Activated CD8-positive, alpha-beta memory T cell treated with anti-CD3 and anti-CD28 coated beads, Interleukin-2, amount 50 U/mL, for 4 hours (primary cell): ENCODE results near the gene DLG4.

Experiments used
- DNase-seq: peaks from one replicate; pipeline ENCODE4 v3.0.0-alpha.2; 2020

DLG4 gene

DNA sequence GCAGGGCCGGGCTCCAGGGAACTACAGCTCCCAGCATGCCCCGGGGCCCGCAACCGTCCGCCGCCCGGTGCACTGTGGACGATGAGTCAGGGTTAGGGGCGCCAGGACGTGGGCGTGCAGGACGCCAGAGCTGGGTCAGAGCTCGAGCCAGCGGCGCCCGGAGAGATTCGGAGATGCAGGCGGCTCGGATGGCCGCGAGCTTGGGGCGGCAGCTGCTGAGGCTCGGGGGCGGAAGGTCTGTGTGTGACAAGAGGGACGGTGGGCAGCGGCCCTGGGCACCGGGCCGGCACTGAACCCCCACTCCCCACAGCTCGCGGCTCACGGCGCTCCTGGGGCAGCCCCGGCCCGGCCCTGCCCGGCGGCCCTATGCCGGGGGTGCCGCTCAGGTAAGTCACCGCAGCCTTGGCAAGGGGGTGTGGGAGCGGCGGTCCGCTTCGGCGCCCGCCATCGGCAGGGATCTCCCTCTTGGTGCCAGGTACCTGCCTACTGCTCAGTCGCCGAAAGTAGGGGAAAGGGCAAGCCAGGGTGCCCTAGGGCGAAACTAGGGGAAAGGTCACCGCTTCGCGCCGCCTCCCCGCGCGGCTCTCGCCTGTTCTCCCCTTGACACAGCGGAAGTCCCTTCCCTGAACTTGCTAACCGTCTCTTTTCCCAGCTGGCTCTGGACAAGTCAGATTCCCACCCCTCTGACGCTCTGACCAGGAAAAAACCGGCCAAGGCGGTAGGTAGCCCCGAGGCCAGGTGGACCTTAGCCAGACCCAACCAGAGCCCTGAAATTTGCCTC is at the start of gene DLG4, which contains the start of gene ACADVL:
TSS of gene DLG4 (minus strand) at position 25 of the 781 bp plus-strand sequence.
TSS of gene ACADVL (plus strand) at position 127 of the 781 bp plus-strand sequence. CDS start at position 174, 47 bp downstream.
- peak; percentile 84 for DNase-seq

DNA sequence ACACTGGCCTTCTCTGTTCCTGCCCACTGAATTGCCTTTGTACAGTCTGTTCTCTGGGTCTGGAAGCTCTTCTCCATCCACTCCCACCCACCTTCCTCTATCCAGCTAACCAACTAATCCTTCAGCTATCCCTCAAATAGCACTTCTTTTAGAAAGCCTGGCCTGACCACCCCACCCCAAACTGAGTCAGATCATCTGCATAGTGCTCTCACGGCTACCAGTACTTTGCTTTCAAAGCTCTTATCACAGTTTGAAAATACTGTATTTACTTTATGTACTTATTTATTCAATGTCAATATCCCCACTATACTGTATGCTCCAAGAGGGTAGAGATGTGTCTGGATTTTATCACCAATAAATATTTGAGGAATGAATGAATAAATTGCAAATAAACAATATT is 47.1 kb upstream of the DLG4 start:
- DNase-seq, result no peak

DNA sequence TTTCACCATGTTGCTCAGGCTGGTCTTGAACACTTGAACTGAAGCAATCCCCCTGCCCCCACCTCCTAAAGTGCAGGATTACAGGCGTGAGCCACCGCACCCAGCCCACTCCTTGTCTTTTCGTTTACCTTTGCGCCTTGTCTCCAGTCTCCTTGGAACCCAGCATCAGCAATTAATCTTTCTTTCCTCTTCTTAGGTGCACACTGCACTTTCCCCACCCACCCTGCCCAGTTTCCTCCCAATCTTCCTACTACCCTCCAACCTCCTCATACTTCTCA is 44.1 kb upstream of the DLG4 start:
- DNase-seq, result no peak

DNA sequence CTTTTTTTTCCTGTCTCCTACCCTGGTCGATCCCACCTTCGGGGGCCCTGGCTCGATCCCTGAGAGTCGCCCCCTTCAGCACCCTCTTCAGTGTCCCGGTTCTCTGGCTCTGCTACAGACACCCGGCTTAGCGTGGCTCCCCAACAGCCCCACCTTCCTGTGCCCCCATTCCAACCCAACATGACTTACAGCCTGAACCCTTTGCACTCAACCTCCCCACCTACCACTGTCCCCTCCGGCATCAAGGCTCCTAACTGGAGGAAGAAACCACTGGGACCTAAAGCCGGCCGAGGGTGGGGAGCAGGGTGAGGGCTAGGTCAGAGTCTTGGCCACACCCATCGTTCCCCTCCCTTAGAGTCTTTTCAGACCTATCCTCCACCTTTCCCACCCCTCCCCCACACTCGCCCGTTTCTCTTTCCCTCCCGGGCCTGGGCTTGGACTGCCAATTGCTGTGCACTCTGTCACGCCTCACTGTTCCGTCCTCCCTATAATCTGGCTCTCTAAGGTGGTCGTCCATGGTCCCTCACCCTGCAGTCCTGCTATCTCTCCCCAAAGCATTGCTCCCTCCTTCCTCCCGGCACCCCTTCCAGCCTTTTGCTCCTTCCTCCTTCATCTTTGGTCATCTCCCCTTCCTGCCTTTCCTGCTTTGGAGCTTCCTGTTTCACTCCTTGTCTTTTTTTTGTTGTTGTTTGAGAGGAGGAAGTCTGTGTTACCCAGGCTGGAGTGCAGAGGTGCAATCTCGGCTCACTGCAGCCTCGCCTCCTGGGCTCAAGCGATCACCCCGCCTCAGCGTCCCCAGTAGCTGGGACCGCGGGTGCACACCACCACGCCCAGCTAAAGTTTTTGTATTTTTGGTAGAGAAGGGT is 43.5 kb upstream of the DLG4 start:
- DNase-seq, result no peak

DNA sequence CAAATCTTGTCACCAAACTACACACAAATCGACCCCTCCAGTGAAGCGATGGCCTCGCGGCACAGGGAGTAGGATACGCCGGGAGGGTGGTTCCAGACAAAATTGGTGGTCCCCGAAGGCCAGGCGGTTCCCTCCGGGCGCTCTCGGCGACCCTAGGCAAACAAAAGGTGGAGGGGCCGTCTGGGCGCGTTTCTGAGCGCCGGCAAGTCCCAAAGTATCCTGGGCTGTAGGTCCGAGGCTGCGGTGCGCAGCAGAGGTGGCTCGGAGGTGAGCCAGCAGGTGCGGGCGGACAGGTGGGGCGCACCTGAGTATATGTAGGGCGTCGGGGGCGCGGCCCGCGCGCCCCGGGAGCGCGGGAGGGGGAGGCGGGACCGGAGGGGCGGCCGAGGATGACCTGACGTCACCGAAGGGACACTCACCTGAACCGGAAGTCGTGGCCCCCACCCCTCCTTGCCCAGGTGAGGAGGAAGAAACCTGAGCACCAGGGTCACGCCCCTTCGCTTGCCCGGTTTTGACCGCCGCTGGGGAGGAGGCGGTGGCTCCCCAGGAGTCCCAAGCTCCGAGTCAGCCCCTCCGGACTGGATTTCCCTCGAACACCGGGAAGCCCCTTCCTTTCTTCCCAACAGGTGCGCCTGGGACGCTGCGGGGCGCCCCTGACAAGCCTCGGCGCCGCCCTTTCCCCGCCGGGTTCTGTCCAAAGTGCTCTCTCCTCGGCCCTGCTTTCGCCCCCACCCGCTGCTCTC is 42.7 kb upstream of the DLG4 start, which contains the start of gene CLDN7:
TSS of gene CLDN7 (minus strand) at position 287 of the 743 bp plus-strand sequence. CDS start 435 bp downstream, outside the sequence.
- DNase-seq, result no peak

DNA sequence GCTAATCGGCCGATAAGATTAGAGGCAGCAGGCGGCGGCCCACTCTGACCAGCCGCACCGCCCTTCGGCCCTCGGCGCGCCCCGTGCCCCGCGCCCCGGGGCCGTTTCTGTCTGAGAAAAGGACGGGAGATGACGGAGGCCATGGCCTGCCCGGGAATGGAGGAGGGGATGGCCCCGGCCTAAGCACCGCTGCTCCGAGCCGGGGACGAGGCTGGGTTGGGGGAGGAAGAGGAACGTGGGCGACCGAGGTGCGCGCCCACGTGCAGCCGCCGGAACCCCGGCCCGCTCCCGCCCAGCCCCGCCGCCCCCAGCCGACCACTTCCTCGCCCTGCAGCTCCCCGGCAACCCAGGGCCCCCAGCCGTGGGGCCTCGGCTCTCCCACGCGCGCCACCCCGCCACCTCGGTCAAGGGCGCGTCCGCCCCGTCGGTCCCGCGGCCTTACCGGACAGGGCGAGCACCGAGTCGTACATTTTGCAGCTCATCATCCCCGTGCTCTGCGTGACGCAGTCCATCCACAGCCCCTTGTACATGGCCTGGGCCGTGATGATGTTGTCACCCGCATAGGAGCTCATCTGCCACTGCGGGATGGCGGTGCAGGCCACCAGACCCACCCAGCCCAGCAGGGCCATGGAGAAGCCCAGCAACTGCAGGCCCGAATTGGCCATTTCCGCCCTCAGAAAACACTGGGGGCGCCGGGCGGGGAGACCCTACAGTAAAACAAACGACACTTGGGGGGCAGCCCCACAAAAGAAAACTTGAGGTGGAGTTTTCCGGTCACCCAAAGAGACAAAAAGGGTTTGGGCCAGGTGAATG is 41.9 kb upstream of the DLG4 start:
- DNase-seq, result peak; percentile 52

DNA sequence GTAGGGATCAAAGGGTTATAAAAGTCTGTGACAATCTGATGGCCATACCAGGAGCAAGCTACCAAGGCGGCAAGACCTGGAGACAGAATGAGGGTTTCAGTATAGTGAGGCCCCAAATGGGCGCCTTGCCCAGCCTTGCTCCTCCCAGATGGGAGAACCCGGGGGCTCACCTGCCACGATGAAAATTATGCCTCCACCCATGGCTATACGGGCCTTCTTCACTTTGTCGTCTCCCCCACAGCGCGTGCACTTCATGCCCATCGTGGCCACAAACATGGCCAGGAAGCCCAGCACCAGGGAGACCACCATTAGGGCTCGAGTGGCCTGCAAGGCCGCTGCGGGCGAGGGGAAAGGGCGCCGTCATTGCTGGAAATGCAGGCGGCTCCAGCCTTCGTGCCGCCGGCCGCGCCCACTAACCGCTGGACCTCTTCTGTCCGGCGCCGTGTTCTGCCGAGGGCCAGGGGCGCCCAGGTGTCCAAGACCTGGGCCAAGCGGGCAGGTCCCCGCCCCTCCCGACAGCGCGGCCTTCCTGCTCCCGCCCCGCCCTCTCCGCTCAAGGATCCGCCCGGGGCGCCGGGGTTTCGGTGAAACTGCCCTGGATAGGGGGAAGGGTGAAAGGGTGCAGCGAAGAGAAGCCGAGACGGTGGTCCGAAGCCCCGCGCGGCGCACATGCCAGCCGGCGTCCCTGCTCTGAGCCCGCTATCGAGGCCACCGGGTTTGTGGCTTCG is 41.2 kb upstream of the DLG4 start:
- peak; percentile 50 for DNase-seq

DNA sequence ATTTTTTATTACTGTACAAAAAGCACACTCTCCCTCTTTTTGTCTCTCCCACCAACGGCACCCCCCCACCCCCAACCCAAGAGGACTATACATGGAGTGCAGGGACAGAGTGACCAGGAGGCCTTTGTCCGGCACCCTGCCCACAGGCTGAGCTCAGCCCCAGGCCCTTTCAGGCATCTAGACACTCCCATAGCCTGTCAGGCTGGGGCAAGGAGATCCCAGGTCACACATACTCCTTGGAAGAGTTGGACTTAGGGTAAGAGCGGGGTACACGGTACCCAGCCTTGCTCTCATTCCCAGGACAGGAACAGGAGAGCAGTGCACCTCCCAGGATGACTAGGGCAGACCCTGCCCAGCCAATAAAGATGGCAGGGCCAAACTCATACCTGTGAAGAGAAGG is 40.5 kb upstream of the DLG4 start:
- DNase-seq, result no peak

DNA sequence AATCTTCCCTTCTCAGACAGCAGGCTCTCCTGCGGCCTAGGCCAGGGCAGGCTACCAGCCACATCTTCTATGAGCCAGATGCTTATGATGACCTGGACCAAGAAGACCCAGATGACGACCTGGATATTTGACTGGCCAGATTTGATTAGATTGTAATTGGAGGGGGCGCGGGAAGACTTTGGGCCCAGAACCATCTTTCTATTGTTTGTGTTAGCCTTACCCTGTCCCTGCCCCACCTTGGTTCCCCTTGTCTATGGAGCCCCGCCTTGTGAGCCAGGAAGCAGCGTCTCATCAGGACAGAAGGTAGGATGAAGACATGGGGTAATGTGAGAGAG is 39.9 kb upstream of the DLG4 start:
- no peak for DNase-seq

DNA sequence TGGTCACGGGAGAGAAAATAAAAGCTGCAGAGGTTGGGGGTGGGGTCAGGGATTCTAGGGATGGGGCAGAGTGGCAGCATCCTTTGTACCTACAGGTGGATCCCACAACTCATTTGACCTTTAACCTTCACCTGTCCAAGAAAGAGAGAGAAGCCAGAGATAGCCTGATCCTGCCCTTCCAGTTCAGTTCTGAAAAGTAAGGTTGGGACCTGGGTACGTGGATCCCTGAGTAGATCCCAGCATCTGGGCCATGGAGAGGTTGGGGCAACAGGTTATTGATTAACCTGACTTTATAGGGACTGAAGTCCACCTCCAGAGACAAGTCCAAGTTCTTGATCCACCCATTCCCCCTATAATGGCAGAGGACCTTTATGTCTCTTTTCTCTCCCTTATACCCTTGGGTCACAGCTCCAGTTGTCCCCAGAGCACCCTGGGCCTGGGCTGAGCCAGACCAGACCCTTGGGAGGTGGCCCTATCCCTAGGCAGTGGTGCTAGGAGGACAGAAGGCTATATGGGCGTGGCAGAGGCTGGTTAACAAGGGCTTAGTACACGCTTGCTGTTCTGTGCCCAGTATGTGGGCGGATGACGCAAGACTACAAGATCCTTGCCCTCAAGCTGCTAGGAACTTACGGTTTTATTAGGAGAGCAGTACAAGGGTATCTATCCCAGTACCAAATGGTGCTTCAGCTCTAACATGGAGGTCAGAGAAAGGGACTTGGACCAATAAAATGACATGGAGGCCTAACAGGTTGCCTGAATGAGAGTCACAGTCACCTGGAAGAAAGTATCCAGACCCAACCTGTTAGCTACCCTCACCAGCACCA is 39.3 kb upstream of the DLG4 start:
- no peak for DNase-seq

DNA sequence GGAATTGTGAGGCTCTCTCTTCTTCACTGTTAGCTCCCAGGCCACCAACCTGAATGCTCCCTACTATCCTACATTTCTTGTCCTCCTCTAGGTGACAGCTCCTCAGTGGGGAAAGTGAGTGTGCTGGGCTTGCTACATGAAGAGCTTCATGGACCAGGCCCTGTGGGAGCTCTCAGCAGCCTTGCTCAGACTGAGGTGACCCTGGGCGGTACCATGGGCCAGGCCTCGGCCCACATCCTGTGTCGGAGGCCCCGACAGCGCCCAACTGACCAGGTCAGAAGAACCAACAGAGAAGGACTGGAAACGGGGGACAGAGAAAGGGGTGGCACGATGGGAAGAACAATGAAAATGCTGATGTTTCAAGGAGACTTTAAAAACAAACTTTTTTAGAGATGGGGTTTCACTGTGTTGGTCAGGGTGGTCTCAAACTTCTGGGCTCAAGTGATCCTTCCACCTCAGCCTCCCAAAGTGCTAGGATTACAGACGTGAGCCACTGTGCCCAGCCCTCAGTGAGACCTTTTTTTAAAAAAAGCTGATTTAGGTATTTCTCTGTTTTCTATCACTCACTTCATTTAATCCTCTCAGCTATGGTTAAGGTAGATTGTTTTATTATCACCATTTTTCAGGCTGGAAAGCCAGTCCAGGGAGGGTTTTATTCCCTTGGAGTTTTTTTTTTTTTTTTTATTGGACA is 37.3 kb upstream of the DLG4 start:
- DNase-seq, result no peak

DNA sequence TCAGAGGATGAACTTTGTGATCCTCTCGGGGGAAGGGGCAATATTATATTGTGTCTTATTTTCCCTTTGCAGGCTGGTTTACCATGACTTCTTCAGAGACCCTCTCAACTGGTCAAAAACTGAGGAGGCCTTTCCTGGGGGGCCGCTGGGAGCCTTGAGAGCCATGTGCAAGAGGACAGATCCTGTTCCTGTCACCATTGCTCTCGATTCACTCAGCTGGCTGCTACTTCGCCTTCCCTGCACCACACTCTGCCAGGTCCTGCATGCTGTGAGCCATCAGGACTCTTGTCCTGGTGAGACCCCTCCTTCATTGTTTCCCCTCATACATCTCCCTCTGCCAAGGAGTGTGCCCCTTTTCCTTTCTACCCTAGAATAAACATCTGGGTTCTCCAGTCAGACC is 34.9 kb upstream of the DLG4 start:
- no peak for DNase-seq

DNA sequence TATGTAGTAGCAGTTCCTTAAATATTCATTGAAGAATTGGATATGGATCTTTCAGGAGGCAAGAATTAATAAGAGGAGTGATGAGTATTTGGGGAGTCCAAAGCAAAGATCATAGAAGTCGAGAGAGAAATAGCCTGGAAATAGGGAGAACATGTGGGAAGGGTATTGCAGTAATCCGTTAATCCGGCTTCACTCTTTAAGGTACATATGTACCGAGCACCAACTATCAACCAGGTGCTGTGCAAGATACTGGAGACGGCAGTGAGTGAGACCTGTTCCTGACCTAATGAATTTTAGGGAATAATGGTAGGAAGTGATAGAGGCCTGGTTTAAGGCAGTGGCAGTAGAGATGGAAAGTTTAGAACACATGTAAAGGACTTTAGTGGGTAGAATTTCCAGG is 33.4 kb upstream of the DLG4 start:
- no peak for DNase-seq

DNA sequence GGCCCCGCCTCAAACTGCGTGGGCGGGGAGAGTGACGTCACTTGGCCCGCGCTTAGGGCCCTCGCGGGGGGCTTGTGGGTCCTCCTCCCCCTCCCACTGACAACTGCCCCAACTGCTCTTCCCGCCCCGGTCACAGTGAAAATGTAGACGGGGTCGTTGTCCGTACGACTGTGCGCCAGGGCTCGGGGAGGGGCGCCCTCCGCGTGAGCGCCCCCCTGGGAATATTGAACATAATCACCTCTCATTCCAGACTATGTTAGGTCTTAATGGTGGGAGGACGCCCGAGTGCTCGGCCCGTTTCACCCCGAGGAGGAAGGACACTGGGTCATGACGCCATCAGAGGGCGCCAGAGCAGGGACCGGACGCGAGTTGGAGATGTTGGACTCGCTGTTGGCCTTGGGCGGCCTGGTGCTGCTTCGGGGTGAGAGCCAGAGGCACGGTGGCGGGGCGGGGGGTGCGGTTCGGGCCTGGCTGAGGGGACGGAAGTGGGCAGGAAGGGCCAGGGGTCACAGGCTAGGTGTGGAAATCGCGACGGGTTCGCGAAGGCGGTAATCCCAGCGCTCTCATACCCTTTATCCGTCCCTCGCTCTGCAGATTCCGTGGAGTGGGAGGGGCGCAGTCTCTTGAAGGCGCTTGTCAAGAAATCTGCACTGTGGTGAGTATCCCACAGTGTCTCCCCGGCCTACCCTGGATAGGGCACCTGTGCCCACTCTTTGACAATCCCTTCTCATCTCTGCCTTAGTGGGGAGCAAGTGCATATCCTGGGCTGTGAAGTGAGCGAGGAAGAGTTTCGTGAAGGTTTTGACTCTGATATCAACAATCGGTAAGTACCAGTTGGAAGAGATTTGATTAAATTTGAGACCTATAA is 32.8 kb upstream of the DLG4 start, which contains the start of gene ELP5:
TSS of gene ELP5 (plus strand) at position 40 of the 868 bp plus-strand sequence. CDS start at position 376, 336 bp downstream.
- peak; percentile 86 for DNase-seq

DNA sequence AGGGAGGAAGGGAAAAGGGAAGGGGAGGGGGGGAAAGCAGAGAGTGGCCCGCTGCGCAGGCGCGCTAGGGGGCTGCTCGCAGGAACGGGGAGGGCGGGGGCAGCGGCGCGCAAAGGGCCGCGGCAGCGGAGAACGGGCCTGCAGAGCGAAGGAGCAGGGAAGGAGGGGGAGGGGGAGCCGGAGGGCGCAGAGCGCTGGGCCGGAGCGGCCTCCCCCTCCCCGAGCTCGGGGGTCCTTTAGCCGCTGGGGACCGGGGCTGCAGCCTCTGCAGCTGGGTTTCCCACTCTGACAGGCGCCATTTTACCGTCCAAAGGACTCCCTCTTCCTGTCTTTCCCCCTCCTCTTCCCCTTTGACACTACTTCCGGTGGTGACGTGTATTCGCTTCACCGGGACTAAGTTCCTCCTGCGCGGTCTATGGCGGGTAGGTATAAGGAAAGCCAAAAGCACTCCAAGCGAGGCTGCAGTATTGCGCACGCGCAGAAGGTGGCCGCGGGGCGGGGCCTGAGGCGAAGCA is 32.1 kb upstream of the DLG4 start, which contains the start of gene CTDNEP1:
TSS of gene CTDNEP1 (minus strand) at position 74 of the 515 bp plus-strand sequence. CDS start 438 bp downstream, outside the sequence.
- peak; percentile 98 for DNase-seq

DNA sequence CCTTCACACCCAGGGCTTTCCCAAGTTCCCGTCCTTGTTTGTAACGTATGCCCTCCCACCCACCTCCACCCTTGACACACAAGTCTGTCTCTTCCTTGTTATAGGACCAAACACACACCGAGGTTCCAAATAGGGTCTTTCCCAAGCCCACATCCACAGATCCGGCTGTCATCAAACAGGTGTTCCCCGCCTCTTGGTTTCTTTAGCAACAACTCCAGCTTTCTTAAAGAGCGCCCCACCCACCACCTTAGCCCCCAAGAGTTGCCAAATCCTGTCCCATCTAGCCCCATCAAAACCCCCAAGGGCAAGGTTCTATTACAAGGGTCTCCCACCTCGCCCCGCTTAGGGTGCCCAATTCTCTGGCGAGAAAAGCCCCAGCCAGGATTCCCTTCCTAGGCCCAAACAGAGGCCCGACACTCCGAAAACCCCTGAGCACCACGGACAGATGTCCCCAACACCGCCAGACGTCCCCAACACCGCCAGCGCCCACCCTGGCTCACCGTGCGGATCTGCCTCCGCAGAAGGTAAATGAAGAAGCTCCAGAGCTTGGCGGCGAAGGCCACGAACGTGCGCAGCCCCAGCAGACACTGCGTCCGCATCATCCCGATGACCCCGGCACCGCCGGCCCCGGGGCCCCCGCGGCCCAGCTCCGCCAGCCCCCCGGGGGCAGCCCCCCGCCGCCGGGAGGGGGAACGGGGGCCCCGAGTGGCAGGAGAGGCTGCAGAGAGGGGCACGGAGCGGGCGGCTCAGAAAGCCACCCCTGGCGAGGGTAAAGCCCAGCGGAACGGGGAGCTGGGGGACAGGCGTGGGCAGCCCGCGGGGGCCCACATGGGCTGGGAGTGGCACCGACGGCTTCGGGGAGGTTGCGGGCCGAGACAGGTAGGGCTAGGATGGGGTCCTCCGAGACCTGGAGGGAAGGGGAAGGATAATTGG is 31.3 kb upstream of the DLG4 start:
- peak; percentile 35 for DNase-seq

DNA sequence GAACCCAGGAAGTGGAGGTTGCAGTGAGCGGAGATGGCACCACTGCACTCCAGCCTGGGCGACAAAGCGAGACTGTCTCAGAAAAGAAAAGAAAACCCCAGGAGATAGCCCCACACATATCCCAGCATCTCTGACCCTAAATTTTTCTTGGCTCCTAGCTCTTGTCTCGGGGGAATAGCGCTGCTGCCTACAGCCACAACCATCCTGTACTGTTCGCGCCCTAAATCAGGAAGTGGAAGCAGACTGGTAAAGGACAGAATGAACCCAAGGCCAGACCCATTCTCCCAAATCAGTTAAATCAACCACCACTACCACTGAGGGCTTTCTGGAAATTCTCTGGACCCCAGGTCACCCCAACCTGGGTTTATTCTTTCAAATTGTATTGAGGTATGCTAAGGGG is 30.2 kb upstream of the DLG4 start:
- no peak for DNase-seq

DNA sequence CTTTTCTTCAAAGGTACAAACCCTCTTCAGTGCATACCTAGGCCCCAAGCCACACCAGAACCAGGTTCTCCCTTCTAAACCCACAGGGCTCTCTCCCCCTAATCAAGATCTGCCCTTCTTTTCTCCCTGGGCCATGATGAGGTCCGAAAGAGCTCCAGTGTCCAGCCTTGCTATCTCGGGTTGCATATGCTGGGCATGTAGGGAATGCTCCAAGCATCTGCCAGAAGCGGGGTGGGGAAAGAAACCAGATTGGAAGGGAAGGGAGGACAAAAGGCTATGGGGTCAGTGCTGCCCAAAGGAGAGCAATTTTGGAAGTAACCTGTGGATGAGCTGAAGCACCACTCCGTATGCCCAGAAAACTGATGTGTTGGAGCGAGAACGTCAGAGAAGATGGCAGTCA is 29.6 kb upstream of the DLG4 start:
- no peak for DNase-seq
